Measurements from ENCODE around the gene COL18A1.

The COL18A1 gene

DNA sequence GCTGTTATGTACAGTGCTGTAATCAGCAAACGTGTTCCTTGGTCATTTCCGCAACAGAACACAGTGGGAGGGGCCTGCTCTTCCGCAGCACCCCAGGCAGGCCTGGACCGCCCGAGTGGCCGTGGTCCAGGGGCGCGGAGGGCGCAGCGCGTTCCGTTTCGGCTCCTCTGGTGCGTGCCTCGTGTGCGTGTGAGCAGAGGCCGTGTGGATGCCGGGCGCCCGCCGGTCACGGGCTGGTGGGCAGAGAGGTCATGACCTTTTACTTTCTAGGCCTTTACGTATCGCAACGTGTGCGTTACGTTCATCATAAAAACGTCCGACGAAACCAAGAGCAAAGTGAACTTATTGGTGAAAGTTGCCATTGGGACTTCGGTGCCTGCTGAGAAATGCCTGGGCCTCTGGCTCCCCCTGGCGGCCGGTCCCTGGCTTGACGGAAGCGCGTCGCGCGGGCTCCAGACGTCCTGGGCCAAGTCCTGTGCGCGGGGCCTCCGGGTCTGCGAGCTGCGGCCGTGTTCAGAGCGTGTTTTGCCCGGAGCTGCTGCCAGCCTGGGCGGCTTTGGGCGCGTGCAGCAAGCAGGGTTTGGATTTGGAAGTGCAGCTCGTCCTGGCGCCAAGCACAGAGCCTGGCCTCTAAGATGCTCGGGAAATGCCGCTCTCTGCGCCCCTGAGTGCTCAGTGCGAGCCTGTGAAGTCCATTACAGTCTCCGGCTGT, 34.4 kb downstream of the COL18A1 start:
- H3K9me3 ChIP-seq (ENCODE audit: insufficient read depth, low read length) = no peaks in the 10 kb centered on the region
- H3K36me3 ChIP-seq (replicated peaks; ENCODE audit: low read depth, low read length) = no peaks in the 10 kb centered on the region
- no peaks in the 10 kb centered on the region for H4K20me1 ChIP-seq (ENCODE audit: insufficient read depth, low read length)
- H3K4me2 ChIP-seq (ENCODE audit: low read length) = peak overlapping the region; percentile 39
- H3K27me3 ChIP-seq (ENCODE audit: low read depth, low read length) = no peaks in the 10 kb centered on the region
- no peak overlapping the region for H3K9ac ChIP-seq (ENCODE audit: low read length)
- H3K4me1 ChIP-seq (ENCODE audit: low read length) = no peaks in the 10 kb centered on the region
- no peak overlapping the region for H2AFZ ChIP-seq (ENCODE audit: low read depth, low read length)
- no peak for TF ChIP-seq EZH2phosphoT487 (IDR thresholded peaks at IDR 0.05; ENCODE audit: low read depth)
- TF ChIP-seq, protein P1, sequence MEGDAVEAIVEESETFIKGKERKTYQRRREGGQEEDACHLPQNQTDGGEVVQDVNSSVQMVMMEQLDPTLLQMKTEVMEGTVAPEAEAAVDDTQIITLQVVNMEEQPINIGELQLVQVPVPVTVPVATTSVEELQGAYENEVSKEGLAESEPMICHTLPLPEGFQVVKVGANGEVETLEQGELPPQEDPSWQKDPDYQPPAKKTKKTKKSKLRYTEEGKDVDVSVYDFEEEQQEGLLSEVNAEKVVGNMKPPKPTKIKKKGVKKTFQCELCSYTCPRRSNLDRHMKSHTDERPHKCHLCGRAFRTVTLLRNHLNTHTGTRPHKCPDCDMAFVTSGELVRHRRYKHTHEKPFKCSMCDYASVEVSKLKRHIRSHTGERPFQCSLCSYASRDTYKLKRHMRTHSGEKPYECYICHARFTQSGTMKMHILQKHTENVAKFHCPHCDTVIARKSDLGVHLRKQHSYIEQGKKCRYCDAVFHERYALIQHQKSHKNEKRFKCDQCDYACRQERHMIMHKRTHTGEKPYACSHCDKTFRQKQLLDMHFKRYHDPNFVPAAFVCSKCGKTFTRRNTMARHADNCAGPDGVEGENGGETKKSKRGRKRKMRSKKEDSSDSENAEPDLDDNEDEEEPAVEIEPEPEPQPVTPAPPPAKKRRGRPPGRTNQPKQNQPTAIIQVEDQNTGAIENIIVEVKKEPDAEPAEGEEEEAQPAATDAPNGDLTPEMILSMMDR (IDR thresholded peaks at IDR 0.05; ENCODE audit: low read depth, low read length) = peak; percentile 62
- no peak overlapping the region for H3K27ac ChIP-seq (ENCODE audit: low read length)
- H3K79me2 ChIP-seq (ENCODE audit: low read length) = no peaks in the 10 kb centered on the region
- H3K4me3 ChIP-seq (ENCODE audit: low read length) = peak overlapping the region; percentile 34

DNA sequence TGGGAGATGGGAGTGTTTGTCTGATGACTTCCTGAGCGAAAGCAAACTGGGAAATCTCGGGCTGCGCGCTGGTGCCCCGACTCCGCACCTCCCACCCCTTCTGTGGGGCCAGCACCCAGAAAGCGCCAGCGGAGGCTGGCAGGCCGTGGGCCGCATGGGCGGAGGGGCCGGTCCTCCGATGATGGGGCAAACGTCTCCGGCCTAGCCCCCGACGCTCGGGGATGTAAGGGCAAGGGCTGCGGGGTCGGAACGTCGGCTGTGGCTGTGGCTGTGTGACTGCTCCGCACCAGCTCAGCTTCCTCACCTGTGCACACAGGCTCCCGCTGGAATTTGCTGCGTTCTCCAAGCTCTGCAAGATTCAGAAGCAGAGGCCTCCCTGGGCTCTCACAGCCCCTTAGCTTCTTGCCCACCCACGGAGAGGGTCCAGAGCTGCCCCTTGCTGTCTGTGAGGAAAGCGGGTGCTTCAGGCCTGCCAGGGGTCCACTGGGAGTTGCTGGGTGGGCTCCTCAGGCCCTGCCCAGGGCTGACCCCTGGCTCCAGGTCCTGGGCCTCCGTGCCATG, 35.0 kb downstream of the COL18A1 start:
- Histone ChIP-seq H3K27me3 (ENCODE audit: low read depth, low read length) (no peaks in the 10 kb centered on the region), H3K9ac (ENCODE audit: low read length) (no peak overlapping the region), H3K9me3 (ENCODE audit: insufficient read depth, low read length) (no peaks in the 10 kb centered on the region), H3K79me2 (ENCODE audit: low read length) (no peaks in the 10 kb centered on the region), H2AFZ (ENCODE audit: low read depth, low read length) (no peak overlapping the region), H3K36me3 (replicated peaks; ENCODE audit: low read depth, low read length) (no peaks in the 10 kb centered on the region), H3K4me2 (ENCODE audit: low read length) (no peak overlapping the region), H4K20me1 (ENCODE audit: insufficient read depth, low read length) (no peaks in the 10 kb centered on the region), H3K4me1 (ENCODE audit: low read length) (no peaks in the 10 kb centered on the region), H3K27ac (ENCODE audit: low read length) (no peak overlapping the region), H3K4me3 (ENCODE audit: low read length) (no peak overlapping the region)
- TF ChIP-seq EZH2phosphoT487 (IDR thresholded peaks at IDR 0.05; ENCODE audit: low read depth) = no peak
- TF ChIP-seq, protein P1 (IDR thresholded peaks at IDR 0.05; ENCODE audit: low read depth, low read length) = no peak

DNA sequence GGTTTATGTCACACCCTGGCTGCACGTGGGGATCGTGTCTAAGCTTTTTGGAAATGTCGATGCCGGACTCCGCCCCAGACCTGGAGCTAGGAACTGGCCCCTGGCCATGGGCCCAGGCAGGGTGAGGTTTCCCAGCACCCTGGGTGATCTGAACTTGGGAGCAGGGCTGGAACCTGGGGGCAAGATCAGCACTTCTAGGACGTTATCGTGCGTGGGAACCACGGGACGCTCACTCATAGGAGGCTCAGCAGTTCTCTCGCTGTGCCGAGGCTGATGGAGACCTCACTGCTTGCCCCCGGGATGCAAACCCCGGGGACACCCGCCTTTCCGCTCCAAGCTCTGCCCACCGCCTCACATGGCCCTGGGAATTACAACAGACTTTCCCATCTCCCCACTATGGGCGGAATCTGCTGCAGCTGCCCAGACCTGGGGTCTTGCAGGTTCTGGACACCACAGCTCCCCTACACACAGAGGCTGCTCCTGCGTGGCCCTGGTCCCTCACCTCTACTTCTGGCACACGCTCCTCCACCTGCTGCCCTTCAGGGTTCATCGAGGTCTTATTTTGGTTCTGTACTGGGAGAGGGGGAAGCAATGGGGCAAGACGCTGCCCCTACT, 35.9 kb downstream of the COL18A1 start:
- Histone ChIP-seq H3K9ac (ENCODE audit: low read length) (no peak overlapping the region), H3K79me2 (ENCODE audit: low read length) (no peaks in the 10 kb centered on the region), H2AFZ (ENCODE audit: low read depth, low read length) (no peak overlapping the region), H3K9me3 (ENCODE audit: insufficient read depth, low read length) (no peaks in the 10 kb centered on the region), H3K27ac (ENCODE audit: low read length) (no peak overlapping the region), H3K27me3 (ENCODE audit: low read depth, low read length) (no peaks in the 10 kb centered on the region), H3K4me3 (ENCODE audit: low read length) (no peak overlapping the region), H3K4me2 (ENCODE audit: low read length) (no peak overlapping the region), H3K36me3 (replicated peaks; ENCODE audit: low read depth, low read length) (no peaks in the 10 kb centered on the region), H4K20me1 (ENCODE audit: insufficient read depth, low read length) (no peaks in the 10 kb centered on the region), H3K4me1 (ENCODE audit: low read length) (no peaks in the 10 kb centered on the region)
- TF ChIP-seq, protein P1 (IDR thresholded peaks at IDR 0.05; ENCODE audit: low read depth, low read length) = no peak
- TF ChIP-seq EZH2phosphoT487 (IDR thresholded peaks at IDR 0.05; ENCODE audit: low read depth) = no peak

DNA sequence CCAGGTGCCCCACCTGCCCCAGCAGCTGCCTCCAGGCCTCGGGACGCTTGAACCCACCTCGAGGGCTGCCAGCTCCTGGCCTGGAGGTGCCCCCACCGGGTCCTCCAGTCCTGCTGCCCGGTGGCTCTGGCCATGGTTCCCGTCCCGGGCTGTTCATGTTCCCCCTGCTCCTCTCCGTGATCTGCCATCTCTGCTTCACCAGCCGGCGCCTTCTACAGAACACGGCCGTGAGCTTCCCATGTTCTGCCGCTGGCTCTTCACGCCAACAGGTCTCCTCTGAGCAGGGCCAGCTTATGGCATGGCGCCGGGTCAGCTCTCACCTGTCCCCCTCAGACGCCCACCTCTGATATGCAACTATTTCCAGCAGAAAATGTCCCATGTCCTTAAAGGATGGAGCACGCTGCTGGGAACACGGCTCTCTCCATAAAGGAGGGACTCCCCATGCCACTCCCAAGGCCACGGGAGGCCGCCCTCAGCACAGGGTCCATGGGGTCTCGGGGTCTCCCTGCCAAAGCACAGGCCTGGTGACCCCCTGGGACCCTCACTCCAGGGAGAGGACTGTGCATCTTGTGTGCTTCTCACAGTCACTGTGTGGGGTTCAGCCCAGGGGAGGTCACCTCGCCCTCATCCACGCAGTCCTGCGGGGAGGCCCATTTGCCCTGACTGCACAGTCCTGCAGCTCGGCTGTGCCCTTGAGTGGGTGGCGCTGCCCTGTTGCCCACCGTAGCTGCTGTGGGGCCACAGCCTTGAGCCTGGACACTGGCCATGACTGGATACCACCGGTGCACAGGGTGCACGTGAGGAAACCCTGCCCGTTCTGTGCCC, 36.7 kb downstream of the COL18A1 start:
- no peaks in the 10 kb centered on the region for H3K27me3 ChIP-seq (ENCODE audit: low read depth, low read length)
- no peak overlapping the region for H2AFZ ChIP-seq (ENCODE audit: low read depth, low read length)
- no peak overlapping the region for H3K4me3 ChIP-seq (ENCODE audit: low read length)
- H3K4me2 ChIP-seq (ENCODE audit: low read length) = no peak overlapping the region
- H3K79me2 ChIP-seq (ENCODE audit: low read length) = no peaks in the 10 kb centered on the region
- TF ChIP-seq, protein P1 (IDR thresholded peaks at IDR 0.05; ENCODE audit: low read depth, low read length) = no peak
- TF ChIP-seq EZH2phosphoT487 (IDR thresholded peaks at IDR 0.05; ENCODE audit: low read depth) = no peak
- no peak overlapping the region for H3K27ac ChIP-seq (ENCODE audit: low read length)
- no peaks in the 10 kb centered on the region for H4K20me1 ChIP-seq (ENCODE audit: insufficient read depth, low read length)
- H3K9me3 ChIP-seq (ENCODE audit: insufficient read depth, low read length) = no peaks in the 10 kb centered on the region
- H3K4me1 ChIP-seq (ENCODE audit: low read length) = no peaks in the 10 kb centered on the region
- H3K9ac ChIP-seq (ENCODE audit: low read length) = no peak overlapping the region
- H3K36me3 ChIP-seq (replicated peaks; ENCODE audit: low read depth, low read length) = no peaks in the 10 kb centered on the region

Data from OCI-LY3 (cell line).